Measurements from ENCODE around the gene MUC2.

MUC2 gene

GRCh38 chr11:1052133-1053011 is 22.3 kb upstream of the MUC2 start:
- DNase-seq = no peak

GRCh38 chr11:1053121-1053901 is 21.4 kb upstream of the MUC2 start:
- DNase-seq = no peak

GRCh38 chr11:1054143-1055108 is 20.2 kb upstream of the MUC2 start:
- no peak for DNase-seq

GRCh38 chr11:1055109-1055703 is 19.5 kb upstream of the MUC2 start:
- DNase-seq = no peak

DNA sequence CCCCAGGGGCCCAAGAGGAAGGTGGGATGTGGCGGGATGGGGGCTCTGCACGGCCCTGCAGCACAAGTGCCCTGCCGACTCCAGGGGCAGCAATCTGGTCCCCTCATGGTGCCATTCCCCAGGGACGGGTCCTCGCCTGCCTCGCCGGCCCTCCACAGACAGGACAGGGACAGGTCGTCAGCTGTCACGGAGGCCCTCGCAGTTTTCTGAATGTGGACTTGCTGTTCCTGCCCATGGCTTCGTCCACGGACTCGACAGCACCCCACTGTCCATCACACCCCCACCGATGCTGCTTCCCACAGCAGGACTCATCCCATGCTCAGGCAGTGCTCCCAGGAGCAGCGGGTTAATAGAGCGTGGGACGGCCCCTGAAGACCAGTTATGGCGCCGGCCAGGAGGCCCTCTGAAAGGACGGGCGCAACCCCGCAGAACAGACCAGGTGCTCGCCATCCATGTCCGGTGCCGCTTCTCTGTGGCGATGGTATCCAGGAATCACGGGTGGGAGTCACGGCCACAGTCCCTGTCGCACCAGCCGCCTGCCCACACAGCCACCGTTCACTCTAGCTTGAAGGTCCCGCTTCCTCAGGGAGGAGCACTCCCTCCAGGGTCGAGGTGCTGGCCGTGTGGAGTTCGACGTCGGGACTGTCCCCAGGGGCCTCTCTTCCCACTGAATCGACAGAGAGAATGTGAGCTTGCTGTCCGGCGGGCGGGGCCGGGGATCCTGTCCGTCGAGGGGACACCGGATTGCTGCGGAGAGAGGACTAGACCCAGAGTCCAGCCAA is 18.5 kb upstream of the MUC2 start:
- no peak for DNase-seq

DNA sequence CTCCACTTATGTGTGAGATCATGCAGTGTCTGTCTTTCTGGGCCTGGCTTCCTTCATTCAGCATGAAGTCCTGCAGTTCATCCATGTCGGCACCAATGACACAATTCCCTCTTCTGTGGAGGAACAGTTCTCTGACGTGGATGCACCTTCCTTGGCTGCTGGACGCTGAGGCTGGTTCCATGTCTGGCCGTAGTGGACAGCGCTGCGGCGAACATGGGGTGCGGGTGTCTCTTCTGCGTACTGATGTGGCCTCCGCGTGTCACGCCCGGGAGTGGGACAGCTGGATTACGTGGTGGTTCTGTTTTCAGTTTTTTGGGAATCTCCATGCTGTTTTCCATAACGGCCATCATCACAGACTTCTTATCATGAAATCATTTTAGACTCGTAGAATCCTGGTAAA is 16.9 kb upstream of the MUC2 start:
- no peak for DNase-seq

GRCh38 chr11:1059759-1060158 is 14.9 kb upstream of the MUC2 start:
- DNase-seq = no peak

- DNase-seq = no peak
Observed at GRCh38 chr11:1060410-1060809, 14.3 kb upstream of the MUC2 start.

- DNase-seq = no peak
Observed at GRCh38 chr11:1060852-1061616, 13.6 kb upstream of the MUC2 start.

DNA sequence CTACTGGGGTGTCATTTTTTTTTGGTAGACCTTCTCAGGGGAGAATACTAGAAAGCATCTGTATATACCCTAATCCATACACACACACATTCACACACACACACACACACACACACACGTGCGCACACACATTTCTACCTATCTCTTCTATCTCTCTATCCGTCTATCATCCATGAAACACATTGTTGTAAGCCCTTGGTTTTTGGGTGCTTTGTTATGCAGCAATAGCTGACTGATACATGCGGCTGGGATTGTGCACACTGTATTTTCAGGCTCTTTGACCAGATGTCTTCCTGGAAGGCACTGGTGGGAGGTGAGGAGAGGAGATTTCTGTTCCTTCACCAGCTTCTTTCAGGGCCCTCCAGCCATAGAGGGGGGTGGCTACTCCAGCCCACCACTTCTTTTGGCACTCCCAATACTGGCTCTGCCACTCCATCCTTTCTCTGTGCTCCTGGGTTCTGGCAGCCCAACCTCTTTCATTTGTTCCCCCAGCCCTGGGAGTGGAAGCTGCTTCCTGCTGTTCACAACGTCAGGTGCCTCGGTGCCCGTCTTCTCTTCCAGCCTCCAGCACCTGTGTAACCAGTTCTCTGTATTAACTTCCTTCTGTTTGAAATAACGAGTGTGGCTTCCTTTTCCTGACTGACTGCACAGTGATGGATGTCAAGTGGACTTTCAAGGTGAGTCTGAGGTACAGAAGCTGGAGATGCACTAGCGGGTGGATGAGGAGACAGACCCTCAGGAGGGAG is 12.4 kb upstream of the MUC2 start:
- no peak for DNase-seq

DNA sequence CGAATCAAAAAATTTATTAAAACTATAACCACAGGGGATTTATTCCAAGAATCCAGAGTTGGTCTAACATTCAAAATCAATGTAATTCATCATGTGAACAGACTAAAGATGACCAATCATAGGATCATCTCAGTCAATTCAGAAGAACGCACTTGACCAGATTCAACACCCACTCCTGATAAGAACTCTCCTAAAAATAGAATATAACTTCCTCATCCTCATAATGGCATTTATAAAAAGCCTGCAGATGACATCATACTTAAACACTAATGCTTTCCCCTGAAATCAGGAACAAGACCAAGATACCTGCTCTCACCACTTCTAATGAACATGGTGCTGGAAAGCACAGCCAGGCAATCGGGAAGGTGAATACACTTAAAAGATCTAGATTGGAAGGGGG is 10.5 kb upstream of the MUC2 start:
- no peak for DNase-seq

- no peak for DNase-seq
Observed at GRCh38 chr11:1067812-1068496, 6.7 kb upstream of the MUC2 start.

- DNase-seq = no peak
Observed at GRCh38 chr11:1069740-1070139, 4.9 kb upstream of the MUC2 start.

GRCh38 chr11:1070594-1071462 is 3.8 kb upstream of the MUC2 start:
- no peak for DNase-seq

DNA sequence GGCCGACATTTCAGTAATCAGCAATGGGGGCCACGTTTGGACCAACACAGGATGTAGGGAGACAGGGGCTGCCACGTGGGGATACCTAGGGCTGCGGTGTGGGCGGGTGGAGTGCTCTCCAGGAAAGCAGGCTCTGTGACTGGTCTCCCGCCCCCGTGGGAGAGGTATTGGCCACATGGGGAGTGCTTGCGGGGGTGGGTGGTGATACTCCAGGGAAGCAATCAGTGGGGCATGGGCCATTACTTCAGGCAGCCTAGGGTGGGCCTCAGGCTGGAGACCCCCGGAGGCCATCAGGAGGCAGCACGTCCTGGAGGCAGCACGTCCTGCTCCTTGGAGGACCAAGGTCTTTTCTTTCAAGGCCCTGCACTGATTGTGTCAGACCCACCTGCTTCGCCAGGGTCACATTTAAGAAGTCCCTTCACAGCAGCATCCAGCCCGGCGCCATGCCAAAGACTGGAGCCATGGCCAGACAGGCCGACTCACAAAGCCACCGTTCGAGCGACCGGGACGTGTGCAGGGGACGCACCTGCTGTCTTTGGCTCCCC is 3.0 kb upstream of the MUC2 start:
- no peak for DNase-seq

- no peak for DNase-seq
Observed at GRCh38 chr11:1072116-1072820, 2.4 kb upstream of the MUC2 start.

- no peak for DNase-seq
Observed at GRCh38 chr11:1072821-1073231, 1.8 kb upstream of the MUC2 start.

All from activated CD4-positive, alpha-beta T cell treated with anti-CD3 and anti-CD28 coated beads for 48 hours (primary cell).